Body of pancreas (tissue), 4 donors: ENCODE measurements around the gene TRA2B. TPM values are rescaled to one million over a fixed set of nuclear protein-coding genes. Genes with fewer than 3 reads are reported as not detected.
A peak's percentile ranks its signal among the peaks of the same experiment; 100 is the strongest.

ENCODE experiments used
- ATAC-seq: fragments of 150-250 bp; one replicate; pipeline ENCODE4 v1.9.1; 2016
- DNase-seq, 4 donors: peaks; one replicate each; pipeline ENCODE4 v3.0.0-alpha.2; 2019
- H3K27ac ChIP-seq, 4 donors: fragments of 200-600 bp; sonication (generic); 1 replicate in 3 of 4; 2 replicates in 1 of 4; pipeline versions ENCODE4 v1.5.1 to v1.6.1; 2016 to 2019; ENCODE audit warnings: mild to moderate bottlenecking in 1 of 4, mixed read lengths in 1 of 4, moderate library complexity in 1 of 4
- H3K27me3 ChIP-seq, 2 donors: fragments of 200-600 bp; sonication (generic); one replicate each; pipeline ENCODE4 v1.6.0; 2016; ENCODE audit warnings: mild to moderate bottlenecking in 1 of 2
- H3K36me3 ChIP-seq, 2 donors: fragments of 200-600 bp; sonication (generic); replicated peaks in 1 of 2; 2 replicates each; pipeline ENCODE4 v1.5.1; 2016; ENCODE audit warnings: low read depth in 2 of 2; ENCODE audit not compliant: insufficient read depth in 1 of 2
- H3K4me1 ChIP-seq: fragments of 200-600 bp; sonication (generic); one replicate; pipeline ENCODE4 v1.6.0; 2016
- H3K4me3 ChIP-seq, 2 donors: fragments of 200-600 bp; sonication (generic); 1 replicate in 1 of 2; 2 replicates in 1 of 2; pipeline ENCODE4 v1.5.1; 2016 to 2019
- H3K9me3 ChIP-seq, 3 donors: fragments of 200-600 bp; sonication (generic); 1 replicate in 2 of 3; 2 replicates in 1 of 3; pipeline ENCODE4 v1.5.1; 2016
- CTCF ChIP-seq, 7 experiments: fragments of 450-650 bp in 4 of 7; fragments of 200-600 bp in 3 of 7; sonication (generic) in 3 of 7; IDR thresholded peaks; one replicate each; pipeline ENCODE4 v1.5.1; 2016 to 2019; ENCODE audit warnings: antibody characterized with exemption in 7 of 7
- POLR2A ChIP-seq, 3 donors: fragments of 450-650 bp; IDR thresholded peaks; one replicate each; pipeline ENCODE4 v1.6.1; 2016; ENCODE audit warnings: antibody characterized with exemption in 3 of 3, mild to moderate bottlenecking in 2 of 3
- WGBS, 2 donors: methylation state at CpG; one replicate each; pipeline ENCODE4 v1.1.5; 2017; 5-methylcytosine and 5-hydroxymethylcytosine counted together
- intact Hi-C: fragments of 100-400 bp; cut with DNase I; formaldehyde crosslinking; loops from one replicate; pipeline ENCODE4 v1.15.1; 2023
- total RNA-seq, 2 donors: library from RNA; depleted of rRNA; stranded (reverse); fragments of >200 nt; gene quantifications; one replicate each; pipeline ENCODE4 v1.1.0, GENCODE V29; 2016

Gene TRA2B
- total RNA-seq, 2 donors from 2014 or later, result 74.2 to 323 TPM

DNA sequence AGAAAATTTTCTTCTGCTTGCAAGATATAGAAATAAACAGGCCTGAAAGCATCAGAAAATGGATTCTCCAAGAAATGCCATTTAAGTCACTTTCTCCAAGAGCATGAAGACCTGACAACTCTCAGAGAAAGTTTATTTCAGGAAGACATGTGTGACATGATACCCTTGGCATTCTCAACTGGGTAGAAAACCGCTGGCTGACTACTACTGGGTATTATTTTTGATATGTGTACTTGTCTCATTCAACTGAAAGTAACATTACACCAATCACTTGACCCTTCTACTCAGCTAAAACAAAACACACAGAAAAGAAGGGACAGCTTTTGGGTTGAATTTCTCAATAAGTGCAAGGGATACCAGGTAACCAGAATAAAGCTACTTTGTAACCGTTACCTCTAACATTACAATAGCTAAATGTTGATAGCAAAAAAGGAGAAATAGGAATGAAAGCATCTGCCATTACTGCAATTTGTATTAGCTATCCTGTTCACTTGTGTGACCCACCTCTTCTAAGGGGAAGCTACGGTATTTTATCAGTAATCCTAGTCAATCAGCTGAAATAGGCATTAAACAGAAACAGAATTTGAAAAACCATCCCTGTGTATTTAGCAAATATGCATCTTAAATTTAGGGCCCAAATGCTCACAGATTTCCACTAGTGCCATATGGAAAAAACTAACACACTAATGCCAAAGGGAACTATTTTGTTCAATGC is 7.3 kb downstream of the TRA2B start:
- H3K36me3 ChIP-seq, result no peaks in the 10 kb centered on the region
- H3K4me1 ChIP-seq, result peaks cover 97% of the 10 kb centered on the region
- peak overlapping the region in 2 of 4 donors; percentile 10 to 98 for H3K27ac ChIP-seq
- H3K4me3 ChIP-seq, result no peak overlapping the region
- intact Hi-C loops, result no loop called here
- no peak for DNase-seq
- 38% methylated on average over 3 of the region's 3 CpGs for WGBS, 2 donors
- no peak for ATAC-seq
- TF ChIP-seq POLR2A (IDR thresholded peaks at IDR 0.05), result no peak
- H3K27me3 ChIP-seq, result no peaks in the 10 kb centered on the region
- H3K9me3 ChIP-seq, result no peaks in the 10 kb centered on the region

GRCh38 chr3:185929192-185930151 is 8.3 kb downstream of the TRA2B start:
- Histone ChIP-seq H3K27ac (peak overlapping the region in 2 of 4 donors; percentile 2 to 50), H3K4me3 (no peak overlapping the region), H3K4me1 (peaks cover 90% of the 10 kb centered on the region), H3K36me3 (peaks cover under 1 to 5% of the 10 kb centered on the region in 2 donors), H3K27me3 (no peaks in the 10 kb centered on the region), H3K9me3 (no peaks in the 10 kb centered on the region)
- ATAC-seq (no peak), DNase-seq (no peak)
- intact Hi-C loops, result no loop called here
- WGBS, 2 donors, result 4 to 6% methylated on average over 3 of the region's 3 CpGs
- TF ChIP-seq POLR2A (IDR thresholded peaks at IDR 0.05) (no peak), CTCF (IDR thresholded peaks at IDR 0.05) (no peak)

DNA sequence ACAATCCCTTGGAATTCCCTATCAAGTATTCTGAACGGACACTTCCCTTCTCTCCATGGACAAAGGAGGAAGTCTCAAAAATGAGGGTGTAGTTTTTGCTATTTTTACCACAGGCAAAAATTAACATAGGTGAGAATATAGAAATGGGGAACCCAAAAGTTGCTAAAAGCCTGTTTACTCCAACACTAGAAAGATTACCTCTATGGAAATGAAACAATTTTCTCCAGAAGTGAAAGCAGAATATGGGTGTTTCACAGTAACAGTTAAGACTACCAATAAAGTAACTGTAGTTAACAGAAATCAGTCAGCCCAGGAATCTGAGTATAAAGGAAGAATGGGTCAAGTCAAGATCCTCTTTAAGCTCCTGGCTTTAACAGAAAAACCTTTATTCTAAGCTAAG is 9.3 kb downstream of the TRA2B start:
- Histone ChIP-seq H3K27ac (peak overlapping the region in 2 of 4 donors; percentile 2 to 50), H3K4me3 (no peak overlapping the region), H3K9me3 (no peaks in the 10 kb centered on the region), H3K4me1 (peaks cover 81% of the 10 kb centered on the region), H3K36me3 (peaks cover 5 to 15% of the 10 kb centered on the region in 2 donors), H3K27me3 (no peaks in the 10 kb centered on the region)
- 7 to 13% methylated on average over 1 of the region's 1 CpG for WGBS, 2 donors
- ATAC-seq (no peak), DNase-seq (no peak)
- TF ChIP-seq POLR2A (IDR thresholded peaks at IDR 0.05) (no peak), CTCF (IDR thresholded peaks at IDR 0.05) (no peak)
- intact Hi-C loops, result no loop called here

DNA sequence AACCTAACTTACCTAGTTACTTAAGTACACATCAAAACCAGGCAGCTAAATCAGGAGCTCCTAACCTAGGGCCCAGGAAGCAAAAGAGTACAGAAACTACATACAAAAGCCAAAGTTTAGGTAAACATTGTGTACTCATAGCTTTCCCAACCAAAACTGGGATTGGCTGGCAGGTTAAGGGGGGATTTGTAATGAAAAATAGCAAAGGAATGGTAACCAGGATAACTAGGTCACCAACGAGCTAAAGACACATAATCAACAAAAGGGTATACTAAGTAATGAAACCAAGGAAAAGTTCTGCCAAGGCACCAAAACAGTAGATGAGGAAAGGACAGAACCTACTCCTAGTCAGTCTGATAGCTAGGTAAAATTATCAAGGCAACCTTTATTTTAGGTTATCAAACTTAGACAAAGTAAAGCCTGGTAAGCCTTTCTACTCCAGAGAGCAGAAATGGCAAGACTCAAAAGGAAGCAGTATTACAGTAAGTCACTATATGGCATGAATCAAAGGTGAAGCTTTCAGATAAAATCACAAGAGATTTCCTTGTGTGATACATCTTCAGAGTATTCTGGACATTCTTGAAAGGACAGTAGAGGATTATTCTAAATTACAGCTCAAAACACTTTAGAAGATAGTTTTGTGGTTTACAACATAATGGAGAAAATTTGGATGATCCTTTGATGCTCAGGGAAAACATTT is 10.2 kb downstream of the TRA2B start:
- no peaks in the 10 kb centered on the region for H3K9me3 ChIP-seq
- H3K4me1 ChIP-seq, result peaks cover 72% of the 10 kb centered on the region
- peaks cover 5 to 23% of the 10 kb centered on the region in 2 donors for H3K36me3 ChIP-seq
- WGBS, 2 donors, result 4 to 18% methylated on average over 1 of the region's 1 CpG
- H3K4me3 ChIP-seq, result no peak overlapping the region
- no peaks in the 10 kb centered on the region for H3K27me3 ChIP-seq
- DNase-seq (no peak), ATAC-seq (no peak)
- no peak for TF ChIP-seq CTCF (IDR thresholded peaks at IDR 0.05)
- TF ChIP-seq POLR2A (IDR thresholded peaks at IDR 0.05), result no peak
- intact Hi-C loops, result no loop called here
- H3K27ac ChIP-seq, result peak overlapping the region in 2 of 4 donors; percentile 3 to 50

GRCh38 chr3:185926445-185926844 is 11.4 kb downstream of the TRA2B start:
- ATAC-seq (no peak), DNase-seq (no peak)
- H3K27ac ChIP-seq, result peak overlapping the region in 1 of 4 donors; percentile 50
- intact Hi-C loops, result no loop called here
- no peaks in the 10 kb centered on the region for H3K9me3 ChIP-seq
- peaks cover 16 to 32% of the 10 kb centered on the region in 2 donors for H3K36me3 ChIP-seq
- H3K27me3 ChIP-seq, result no peaks in the 10 kb centered on the region
- peaks cover 60% of the 10 kb centered on the region for H3K4me1 ChIP-seq
- TF ChIP-seq POLR2A (IDR thresholded peaks at IDR 0.05), result no peak
- TF ChIP-seq CTCF (IDR thresholded peaks at IDR 0.05), result no peak
- WGBS, 2 donors, result 27 to 29% methylated on average over 8 to 9 of the region's 9 CpGs
- no peak overlapping the region for H3K4me3 ChIP-seq
